Suppressor macrophage treated with lipopolysaccharide for 4 hours (primary cell): ENCODE data around the gene CIB1.
A peak's percentile ranks its signal among the peaks of the same experiment; 100 is the strongest.

Source experiments
- DNase-seq: peaks from one replicate; pipeline ENCODE4 v3.0.0-alpha.2; 2020

Gene CIB1

DNA sequence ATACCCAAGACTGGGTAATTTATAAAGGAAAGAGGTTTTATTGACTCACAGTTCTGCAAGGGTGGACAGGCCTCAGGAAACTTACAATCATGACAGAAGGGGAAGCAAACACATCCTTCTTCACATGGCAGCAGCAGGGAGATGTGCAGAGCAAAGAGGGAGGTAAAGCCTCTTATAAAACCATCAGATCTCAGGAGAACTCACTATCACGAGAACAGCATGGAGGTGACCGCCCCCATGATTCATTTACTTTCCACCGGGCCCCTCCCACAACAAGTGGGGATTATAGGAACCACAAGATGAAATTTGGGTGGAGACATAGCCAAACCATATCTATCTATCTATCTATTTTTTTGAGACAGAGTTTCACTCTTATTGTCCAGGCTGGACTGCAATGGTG, 5.6 kb upstream of the CIB1 start:
- DNase-seq = no peak

DNA sequence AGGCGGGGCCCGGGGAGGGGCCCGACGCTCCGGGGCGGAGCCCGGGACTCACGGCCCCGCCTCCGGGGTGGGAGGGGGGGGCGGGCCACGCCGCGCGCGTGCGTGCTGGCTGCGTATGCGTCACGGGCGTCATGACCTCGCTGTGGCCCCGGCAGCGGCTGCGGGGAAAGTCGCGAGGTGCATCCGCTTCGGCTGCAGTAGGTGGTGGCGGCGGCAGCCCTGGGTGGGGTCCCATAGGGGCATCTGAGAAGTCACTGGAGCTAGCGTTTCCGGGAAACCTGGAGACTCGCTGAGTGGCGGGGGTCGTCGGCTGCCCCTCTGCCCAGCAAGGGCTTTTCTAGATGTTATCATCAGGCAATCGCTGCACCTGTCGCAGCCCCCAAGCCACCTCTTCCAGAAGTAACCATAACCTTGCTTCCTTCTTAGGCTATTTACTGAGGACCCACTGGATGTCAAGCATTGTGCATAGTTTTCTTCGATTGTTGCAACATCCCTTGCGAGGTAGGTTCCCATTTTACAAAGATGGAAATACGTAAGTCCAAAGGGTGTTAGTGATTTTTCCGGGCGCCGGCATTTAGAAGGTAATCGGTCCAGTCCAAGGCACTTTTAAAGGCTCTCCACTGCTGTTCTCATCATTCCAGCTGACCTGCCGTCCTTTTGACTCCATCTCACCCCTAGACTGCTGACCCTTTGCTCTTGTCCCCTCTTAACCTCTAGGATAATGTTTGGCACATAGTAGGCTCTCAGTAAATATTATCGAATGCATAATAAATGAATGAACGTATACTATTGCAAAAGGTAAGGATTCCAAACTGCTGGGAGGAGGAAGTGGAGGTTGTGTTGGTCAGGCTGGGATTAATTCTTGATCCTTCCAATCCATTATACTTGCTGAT, 601 bp upstream of the CIB1 start, which contains the start of gene GDPGP1:
Gene GDPGP1 (plus strand): TSS at position 114 of the 893 bp plus-strand sequence. CDS start 6,700 bp downstream, outside the sequence.
- DNase-seq = peak; percentile 21

DNA sequence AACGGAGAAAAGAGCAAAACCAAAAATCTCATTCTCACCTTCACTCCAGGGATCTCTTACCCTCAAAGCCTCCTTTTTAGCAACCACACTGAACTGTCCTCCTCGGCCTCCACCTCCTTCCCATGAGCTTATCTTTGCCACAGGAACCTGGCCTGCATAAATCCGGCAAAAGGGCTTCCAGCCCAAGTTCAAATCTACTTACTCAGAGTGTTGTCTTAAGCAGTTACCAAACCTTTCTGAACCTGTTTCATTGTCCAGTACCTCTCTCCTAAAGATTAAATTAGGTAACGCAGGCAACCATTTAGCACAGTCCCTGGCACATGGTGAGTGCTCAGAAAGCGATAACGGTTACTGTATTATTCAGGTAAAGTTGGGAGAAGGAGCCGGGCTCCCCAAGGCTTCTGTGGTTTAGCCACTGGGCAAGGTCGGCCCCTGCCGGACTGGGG, 777 bp downstream of the CIB1 start:
- no peak for DNase-seq

DNA sequence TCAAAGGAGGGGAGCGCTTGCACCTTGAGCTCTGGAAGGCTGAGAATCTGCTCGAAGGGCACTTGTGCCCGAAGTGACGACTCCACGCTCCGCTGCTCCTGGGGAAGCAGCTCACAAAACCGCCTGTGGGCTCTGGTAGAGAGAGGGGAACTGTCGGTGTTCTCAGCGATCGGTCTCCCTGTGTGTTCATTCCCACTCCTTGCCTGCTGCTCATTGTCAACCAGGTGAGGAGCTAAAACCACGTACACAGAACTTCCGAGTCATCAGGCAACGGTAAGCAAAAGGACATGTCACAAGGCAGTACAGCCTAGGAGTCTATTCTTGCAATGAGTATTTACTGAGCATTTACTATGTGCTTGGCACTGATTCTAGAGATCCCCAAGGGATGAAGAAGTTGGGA, 1.5 kb downstream of the CIB1 start:
- DNase-seq = no peak

GRCh38 chr15:90231028-90232017, 2.4 kb downstream of the CIB1 start:
- peak; percentile 82 for DNase-seq

GRCh38 chr15:90230610-90231009, 3.1 kb downstream of the CIB1 start:
- no peak for DNase-seq

DNA sequence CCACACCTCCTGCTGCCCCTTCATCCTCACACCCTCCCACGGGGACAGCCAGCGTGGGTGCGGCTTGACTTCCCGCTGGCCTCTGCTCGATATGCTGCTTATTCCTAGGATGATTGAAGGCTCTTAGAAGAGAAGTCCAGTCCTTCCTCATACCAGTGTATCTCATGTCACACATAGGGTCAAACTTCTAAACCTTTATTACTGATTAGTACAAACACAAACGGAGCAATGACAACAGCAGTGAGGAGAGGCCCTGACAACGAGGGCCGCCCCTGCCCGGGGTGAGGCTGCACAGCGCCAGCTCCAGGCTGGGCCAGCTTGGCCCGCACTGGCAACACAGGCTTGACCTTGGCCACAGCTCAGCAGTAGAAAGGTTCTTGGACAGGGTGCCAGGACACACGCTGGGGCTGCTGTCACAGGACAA, 3.7 kb downstream of the CIB1 start:
- no peak for DNase-seq

DNA sequence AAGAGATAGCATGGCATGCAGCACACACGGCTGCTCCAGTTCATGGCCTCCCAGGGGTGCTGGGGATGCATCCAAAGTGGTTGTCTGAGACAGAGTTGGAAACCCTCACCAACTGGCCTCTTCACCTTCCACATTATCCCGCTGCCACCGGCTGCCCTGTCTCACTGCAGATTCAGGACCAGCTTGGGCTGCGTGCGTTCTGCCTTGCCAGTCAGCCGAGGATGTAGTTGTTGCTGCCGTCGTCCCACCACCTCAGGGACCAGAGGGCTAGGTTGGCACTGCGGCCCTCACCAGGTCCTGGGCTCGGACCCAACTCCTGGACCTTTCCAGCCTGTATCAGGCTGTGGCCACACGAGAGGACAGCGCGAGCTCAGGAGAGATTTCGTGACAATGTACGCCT, 4.8 kb downstream of the CIB1 start:
- no peak for DNase-seq

GRCh38 chr15:90227816-90228772, 5.6 kb downstream of the CIB1 start:
- DNase-seq = no peak

GRCh38 chr15:90227336-90227735, 6.4 kb downstream of the CIB1 start:
- no peak for DNase-seq

- no peak for DNase-seq
These were observed 8.1 kb downstream of the CIB1 start for GRCh38 chr15:90225504-90226234.

DNA sequence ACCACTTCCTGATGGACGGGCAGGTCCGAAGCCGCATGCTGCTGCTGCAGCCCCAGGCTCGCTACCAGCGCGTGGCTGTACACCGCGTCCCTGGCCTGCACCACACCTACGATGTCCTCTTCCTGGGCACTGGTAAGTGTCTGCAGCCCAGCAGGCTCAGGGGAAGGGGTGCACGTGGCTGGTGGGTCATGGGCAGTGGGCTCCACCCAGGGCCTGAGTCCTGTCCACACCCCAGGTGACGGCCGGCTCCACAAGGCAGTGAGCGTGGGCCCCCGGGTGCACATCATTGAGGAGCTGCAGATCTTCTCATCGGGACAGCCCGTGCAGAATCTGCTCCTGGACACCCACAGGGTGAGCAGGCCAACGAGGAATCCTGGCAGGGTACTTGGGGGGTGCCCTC, 8.7 kb downstream of the CIB1 start:
- no peak for DNase-seq

- no peak for DNase-seq
These were observed 10.1 kb downstream of the CIB1 start for GRCh38 chr15:90223441-90224165.

DNA sequence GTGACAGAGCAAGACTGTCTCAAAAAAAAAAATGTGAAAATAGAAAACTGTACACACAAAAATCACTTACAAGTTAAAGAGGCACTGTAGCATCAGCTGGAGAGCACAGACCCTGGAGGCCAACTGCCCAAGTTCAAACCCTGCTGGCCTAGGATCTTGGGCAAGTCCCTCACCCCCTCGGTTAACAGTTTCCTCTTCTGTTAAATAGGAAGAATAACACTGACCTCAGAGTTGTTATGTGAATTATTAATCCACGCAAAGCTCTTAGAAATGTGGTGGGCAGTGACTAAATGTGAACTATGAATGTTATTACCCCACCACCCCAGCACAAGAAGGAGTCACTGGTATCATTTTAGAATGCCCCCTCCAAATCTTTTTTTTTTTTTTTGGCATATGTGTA, 11.2 kb downstream of the CIB1 start:
- DNase-seq = no peak

DNA sequence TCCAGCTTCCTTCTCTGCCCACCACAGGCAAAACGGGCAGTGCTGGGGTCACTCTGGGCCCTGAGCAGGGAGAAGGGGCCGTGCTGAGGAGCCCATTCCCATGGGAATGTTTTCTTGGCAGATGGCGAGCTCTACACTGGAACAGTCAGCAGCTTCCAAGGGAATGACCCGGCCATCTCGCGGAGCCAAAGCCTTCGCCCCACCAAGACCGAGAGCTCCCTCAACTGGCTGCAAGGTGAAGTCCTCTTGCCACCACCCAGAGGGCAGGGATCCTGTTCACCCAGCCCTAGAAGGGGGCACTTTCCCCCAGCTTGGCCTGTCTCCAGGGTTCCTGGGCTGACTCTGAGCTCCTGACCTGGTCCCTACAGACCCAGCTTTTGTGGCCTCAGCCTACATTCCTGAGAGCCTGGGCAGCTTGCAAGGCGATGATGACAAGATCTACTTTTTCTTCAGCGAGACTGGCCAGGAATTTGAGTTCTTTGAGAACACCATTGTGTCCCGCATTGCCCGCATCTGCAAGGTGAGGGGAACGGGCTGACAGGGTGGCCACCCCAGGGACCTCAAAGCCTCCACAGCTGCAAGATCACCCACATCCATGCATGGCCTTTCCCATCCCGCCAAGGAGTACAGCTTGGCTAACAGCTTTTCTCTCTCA, 12.4 kb downstream of the CIB1 start:
- peak; percentile 80 for DNase-seq

DNA sequence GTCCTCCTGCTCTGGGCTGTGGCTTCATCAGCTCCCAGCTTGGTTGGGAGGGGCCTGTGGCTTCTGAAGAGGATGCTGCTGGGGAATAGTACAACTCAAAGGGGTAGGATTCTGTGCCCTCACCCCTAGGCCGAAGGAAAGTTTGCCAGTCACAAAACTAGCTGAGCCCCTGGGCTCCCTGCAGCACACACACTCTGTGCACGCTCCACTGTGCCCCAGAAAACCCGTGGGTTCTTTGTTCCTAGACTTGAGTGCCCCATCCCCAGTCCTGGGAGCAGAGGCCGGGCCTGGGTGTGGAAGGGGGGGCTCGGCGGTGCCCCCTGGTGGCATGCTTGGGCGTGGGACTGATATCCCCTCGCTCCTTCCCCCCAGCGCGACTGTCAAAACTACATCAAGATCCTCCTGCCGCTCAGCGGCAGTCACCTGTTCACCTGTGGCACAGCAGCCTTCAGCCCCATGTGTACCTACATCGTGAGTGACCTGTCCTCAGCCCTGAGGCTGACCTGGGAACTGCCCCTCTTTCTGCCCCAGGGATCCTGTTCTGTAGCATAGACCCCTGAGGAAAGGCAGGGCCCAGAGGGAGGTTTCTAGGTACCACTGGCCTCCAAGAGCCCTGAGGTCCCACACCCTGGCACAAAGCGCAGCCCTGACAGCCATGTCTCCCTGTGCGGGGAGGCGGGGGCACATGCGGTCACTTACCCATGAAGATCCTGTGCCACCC, 14.2 kb downstream of the CIB1 start:
- peak; percentile 65 for DNase-seq

DNA sequence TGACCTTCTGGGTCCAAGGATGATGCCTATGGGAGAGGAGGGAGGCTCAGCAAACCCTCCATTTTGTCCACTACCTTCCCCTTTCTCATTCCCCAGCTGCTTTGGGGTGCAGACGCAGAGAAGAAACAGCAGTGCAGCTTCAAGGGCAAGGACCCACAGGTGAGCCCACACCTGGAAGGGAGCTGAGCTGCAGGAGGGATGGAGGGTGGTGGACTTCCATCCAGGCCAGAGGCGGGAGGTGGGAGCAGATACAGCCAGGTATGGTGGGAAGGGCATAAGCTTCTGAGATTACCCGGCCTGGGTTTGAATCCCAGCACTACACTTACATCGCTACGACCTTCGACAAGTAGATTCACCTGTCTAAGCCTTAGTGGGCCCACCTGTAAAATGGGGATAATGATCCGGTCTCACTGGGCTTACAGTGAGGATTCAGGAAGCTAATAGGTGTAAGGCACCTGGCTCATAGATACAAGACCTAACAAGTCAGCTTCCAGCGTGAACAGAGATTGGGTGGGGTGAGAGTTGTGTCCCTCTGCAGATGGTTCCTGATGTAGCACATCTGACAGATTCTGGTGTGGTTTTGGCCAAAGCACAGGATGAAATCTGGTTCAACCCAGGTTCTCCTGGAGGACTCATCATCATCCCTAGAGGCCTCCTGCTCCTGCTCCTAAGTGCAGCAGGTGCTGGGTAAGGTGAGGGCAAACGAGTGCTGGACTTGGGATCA, 15.9 kb downstream of the CIB1 start:
- DNase-seq = no peak

GRCh38 chr15:90214553-90215196, 19.1 kb downstream of the CIB1 start:
- peak; percentile 47 for DNase-seq
